SK-N-MC (cell line): ENCODE data around the gene FCRL2.

Experiments
- EZH2 ChIP-seq: fragments of 200-600 bp; sonication (generic); IDR thresholded peaks from one replicate; pipeline ENCODE4 v1.6.1; 2017; ENCODE audit warnings: antibody characterized with exemption
- FOXP2 ChIP-seq: optimal IDR thresholded peaks from 2 replicates; pipeline ENCODE3; 2011; ENCODE audit warnings: mild to moderate bottlenecking, moderate library complexity; ENCODE audit not compliant: insufficient read depth; ENCODE audit errors: extremely low read length, control extremely low read depth
- POLR2AphosphoS5 ChIP-seq: IDR thresholded peaks from 2 replicates; pipeline ENCODE4 v1.6.1; 2012; ENCODE audit warnings: mild to moderate bottlenecking, low read depth, low read length, borderline replicate concordance

GRCh38 chr1:157819215-157819614 is 42.3 kb upstream of the FCRL2 start:
- TF ChIP-seq EZH2: no peak
- no peak for TF ChIP-seq FOXP2
- no peak for TF ChIP-seq POLR2AphosphoS5
